Measurements from ENCODE around the gene STOML1.

The STOML1 gene

GRCh38 chr15:74013374-74013894 is 21.3 kb upstream of the STOML1 start:
- DNase-seq = no peak

- peak; percentile 8 for DNase-seq
Measured at GRCh38 chr15:74011610-74012009, 19.5 kb upstream of the STOML1 start.

- DNase-seq = no peak
Measured at GRCh38 chr15:74010929-74011540, 18.9 kb upstream of the STOML1 start.

- DNase-seq = no peak
Measured at GRCh38 chr15:74008901-74009300, 16.8 kb upstream of the STOML1 start.

GRCh38 chr15:74007820-74008371 is 15.8 kb upstream of the STOML1 start:
- no peak for DNase-seq

- no peak for DNase-seq
Measured at GRCh38 chr15:74006774-74007639, 14.9 kb upstream of the STOML1 start.

- no peak for DNase-seq
Measured at GRCh38 chr15:73997986-73998385, 5.9 kb upstream of the STOML1 start.

- DNase-seq = no peak
Measured at GRCh38 chr15:73996939-73997338, 4.8 kb upstream of the STOML1 start.

GRCh38 chr15:73996267-73996666 is 4.2 kb upstream of the STOML1 start:
- DNase-seq = no peak

- DNase-seq = no peak
Measured at GRCh38 chr15:73994912-73995622, 3.0 kb upstream of the STOML1 start.

- peak; percentile 95 for DNase-seq
Measured at GRCh38 chr15:73994413-73994883, 2.4 kb upstream of the STOML1 start, which contains the start of gene PML. Gene PML (plus strand): TSS chr15:73994716. CDS start chr15:73994813, 97 bp downstream.

GRCh38 chr15:73993211-73993994 is 1.3 kb upstream of the STOML1 start:
- no peak for DNase-seq

GRCh38 chr15:73992594-73992898 is 451 bp upstream of the STOML1 start:
- no peak for DNase-seq

- DNase-seq = peak; percentile 54
Measured at GRCh38 chr15:73991260-73991659, 835 bp downstream of the STOML1 start.

GRCh38 chr15:73990250-73991005 is 1.7 kb downstream of the STOML1 start:
- no peak for DNase-seq

- peak; percentile 86 for DNase-seq
Measured at GRCh38 chr15:73989001-73989798, 2.9 kb downstream of the STOML1 start.

GRCh38 chr15:73988445-73988969 is 3.6 kb downstream of the STOML1 start:
- no peak for DNase-seq

GRCh38 chr15:73987681-73988444 is 4.2 kb downstream of the STOML1 start:
- DNase-seq = peak; percentile 43

GRCh38 chr15:73987250-73987649 is 4.8 kb downstream of the STOML1 start:
- DNase-seq = no peak

- DNase-seq = no peak
Measured at GRCh38 chr15:73986776-73987056, 5.4 kb downstream of the STOML1 start.

Measured in fibroblast of skin of right biceps (primary cell).